CD14-positive monocyte (primary cell): Measurements from ENCODE around the gene TMEM14C. TPM values are rescaled to one million over a fixed set of nuclear protein-coding genes. Genes with fewer than 3 reads are reported as not detected.

Source experiments
- DNase-seq, 3 donors: peaks; one replicate each; pipeline ENCODE4 v3.0.0-alpha.2; 2011 to 2022
- H2AFZ ChIP-seq: 2 replicates; pipeline ENCODE4 v1.6.0; 2012; ENCODE audit warnings: mild to moderate bottlenecking, low read depth, low read length, inconsistent platforms; ENCODE audit not compliant: insufficient read depth, poor library complexity, severe bottlenecking
- H3K27ac ChIP-seq, 2 donors: 1 replicate in 1 of 2; 2 replicates in 1 of 2; pipeline ENCODE4 v1.5.1; 2012 to 2013; ENCODE audit warnings: low read length in 2 of 2, control low read depth in 1 of 2, inconsistent platforms in 1 of 2, low read depth in 1 of 2, mild to moderate bottlenecking in 1 of 2
- H3K27me3 ChIP-seq, 2 donors: one replicate each; pipeline versions ENCODE4 v1.6.0 to v1.6.1; 2011 to 2013; ENCODE audit warnings: low read length in 2 of 2; ENCODE audit not compliant: control insufficient read depth in 2 of 2, insufficient read depth in 2 of 2
- H3K36me3 ChIP-seq, 2 donors: replicated peaks in 1 of 2; 1 replicate in 1 of 2; 2 replicates in 1 of 2; pipeline versions ENCODE4 v1.5.1 to v1.6.1; 2012 to 2013; ENCODE audit warnings: low read length in 2 of 2, control low read depth in 1 of 2, inconsistent platforms in 1 of 2, mild to moderate bottlenecking in 1 of 2; ENCODE audit not compliant: insufficient read depth in 2 of 2, control insufficient read depth in 1 of 2
- H3K4me1 ChIP-seq, 2 donors: 1 replicate in 1 of 2; 2 replicates in 1 of 2; pipeline versions ENCODE4 v1.5.1 to v1.6.1; 2012 to 2013; ENCODE audit warnings: low read length in 2 of 2, control low read depth in 1 of 2, inconsistent platforms in 1 of 2, mild to moderate bottlenecking in 1 of 2, moderate library complexity in 1 of 2; ENCODE audit not compliant: insufficient read depth in 2 of 2, control insufficient read depth in 1 of 2
- H3K4me2 ChIP-seq: replicated peaks from 2 replicates; pipeline ENCODE3; 2012; ENCODE audit warnings: low read length, moderate library complexity, mild to moderate bottlenecking; ENCODE audit not compliant: poor library complexity, severe bottlenecking; ENCODE audit errors: extremely low read depth
- H3K4me3 ChIP-seq, 3 experiments: fragments of 200-600 bp in 1 of 3; sonication (generic) in 1 of 3; replicated peaks in 1 of 3; 1 replicate in 2 of 3; 2 replicates in 1 of 3; pipeline ENCODE4 v1.5.1; 2011 to 2013; ENCODE audit warnings: low read length in 3 of 3, mild to moderate bottlenecking in 3 of 3, control low read depth in 2 of 3, low read depth in 2 of 3, inconsistent platforms in 1 of 3, moderate library complexity in 1 of 3
- H3K79me2 ChIP-seq: 2 replicates; pipeline ENCODE4 v1.6.0; 2012; ENCODE audit warnings: mild to moderate bottlenecking, control low read depth, inconsistent platforms, low read length, moderate library complexity; ENCODE audit not compliant: insufficient read depth
- H3K9ac ChIP-seq: 2 replicates; pipeline ENCODE4 v1.6.0; 2017; ENCODE audit warnings: low read length, mild to moderate bottlenecking; ENCODE audit not compliant: insufficient read depth, poor library complexity, severe bottlenecking
- H3K9me3 ChIP-seq, 2 donors: replicated peaks in 1 of 2; 1 replicate in 1 of 2; 2 replicates in 1 of 2; pipeline versions ENCODE4 v1.5.1 to v1.6.1; 2012 to 2013; ENCODE audit warnings: low read length in 2 of 2, control low read depth in 1 of 2; ENCODE audit not compliant: control insufficient read depth in 1 of 2, insufficient read depth in 1 of 2
- H4K20me1 ChIP-seq: 2 replicates; pipeline ENCODE4 v1.6.0; 2012; ENCODE audit warnings: mild to moderate bottlenecking, low read length, control low read depth, moderate library complexity; ENCODE audit not compliant: insufficient read depth
- H3K27ac Mint-ChIP-seq, 7 donors: one replicate each; pipeline ENCODE4 v1.8.0; 2020; ENCODE audit warnings: mild to moderate bottlenecking in 7 of 7, mixed read lengths in 7 of 7, moderate library complexity in 6 of 7, inconsistent platforms in 2 of 7
- H3K27me3 Mint-ChIP-seq, 3 donors: one replicate each; pipeline ENCODE4 v1.8.0; 2021 to 2022; ENCODE audit warnings: low read depth in 3 of 3, mild to moderate bottlenecking in 3 of 3, mixed read lengths in 3 of 3, moderate library complexity in 3 of 3, inconsistent platforms in 1 of 3
- H3K36me3 Mint-ChIP-seq, 2 donors: one replicate each; pipeline ENCODE4 v1.8.0; 2020; ENCODE audit warnings: mixed read lengths in 2 of 2, inconsistent platforms in 1 of 2, mild to moderate bottlenecking in 1 of 2
- H3K4me1 Mint-ChIP-seq: one replicate; pipeline ENCODE4 v1.8.0; 2020; ENCODE audit warnings: mild to moderate bottlenecking, mixed read lengths
- H3K4me3 Mint-ChIP-seq, 2 donors: one replicate each; pipeline ENCODE4 v1.8.0; 2020; ENCODE audit warnings: mild to moderate bottlenecking in 2 of 2, mixed read lengths in 2 of 2, moderate library complexity in 1 of 2
- H3K9me3 Mint-ChIP-seq, 7 donors: one replicate each; pipeline ENCODE4 v1.8.0; 2020 to 2022; ENCODE audit warnings: mixed read lengths in 7 of 7, mild to moderate bottlenecking in 6 of 7, moderate library complexity in 6 of 7, inconsistent platforms in 2 of 7
- WGBS: methylation state at CpG from one replicate; pipeline ENCODE4 v1.1.5; 2013; ENCODE audit warnings: missing lambda C conversion rate; ENCODE audit not compliant: insufficient coverage; 5-methylcytosine and 5-hydroxymethylcytosine counted together
- intact Hi-C, 2 donors: fragments of 100-400 bp; cut with micrococcal nuclease; formaldehyde crosslinking; loops; one replicate each; pipeline versions ENCODE4 v1.15.0 to v1.15.1; 2023
- polyA minus RNA-seq: library from RNA; depleted of rRNA, polyadenylated mRNA; stranded (reverse); fragments of >200 nt; gene quantifications from 2 replicates; pipeline ENCODE4 v1.2.3, GENCODE V29; 2012
- polyA plus RNA-seq, 3 donors: library from polyadenylated mRNA; depleted of rRNA in 1 of 3; unstranded in 2 of 3; stranded (reverse) in 1 of 3; fragments of 300-500 nt in 2 of 3; fragments of >200 nt in 1 of 3; fragmentation: Illumina TruSeq in 2 of 3; gene quantifications; 1 replicate in 2 of 3; 2 replicates in 1 of 3; pipeline ENCODE4 v1.2.3, GENCODE V29; 2012 to 2021
- total RNA-seq, 12 experiments: library from RNA in 1 of 12; stranded (reverse) in 1 of 12; fragments of 120-200 nt in 1 of 12; gene quantifications; one replicate each; pipeline ENCODE4 v1.2.4 and lab custom pipeline; 2013 to 2026; ENCODE audit warnings: mixed read lengths in 6 of 12, inconsistent platforms in 1 of 12
- TF ChIP-seq, protein P1 (sequence below): fragments of 200-600 bp; IDR thresholded peaks from one replicate; pipeline ENCODE4 v1.8.0; 2022; ENCODE audit warnings: antibody characterized with exemption, mild to moderate bottlenecking

The TMEM14C gene
- total RNA-seq (2013) = 50.7 TPM
- polyA plus RNA-seq = 100 to 1,000 TPM in 2 of 3 donors, 10 to 100 TPM in 1; 67.7 to 242 (median 184) TPM
- polyA minus RNA-seq = 18.4 and 24.3 TPM in 2 replicates
- 2.0 to 31.8 (median 22.4) reads per million in 11 experiments for total RNA-seq (lab: John Stamatoyannopoulos, UW)

DNA sequence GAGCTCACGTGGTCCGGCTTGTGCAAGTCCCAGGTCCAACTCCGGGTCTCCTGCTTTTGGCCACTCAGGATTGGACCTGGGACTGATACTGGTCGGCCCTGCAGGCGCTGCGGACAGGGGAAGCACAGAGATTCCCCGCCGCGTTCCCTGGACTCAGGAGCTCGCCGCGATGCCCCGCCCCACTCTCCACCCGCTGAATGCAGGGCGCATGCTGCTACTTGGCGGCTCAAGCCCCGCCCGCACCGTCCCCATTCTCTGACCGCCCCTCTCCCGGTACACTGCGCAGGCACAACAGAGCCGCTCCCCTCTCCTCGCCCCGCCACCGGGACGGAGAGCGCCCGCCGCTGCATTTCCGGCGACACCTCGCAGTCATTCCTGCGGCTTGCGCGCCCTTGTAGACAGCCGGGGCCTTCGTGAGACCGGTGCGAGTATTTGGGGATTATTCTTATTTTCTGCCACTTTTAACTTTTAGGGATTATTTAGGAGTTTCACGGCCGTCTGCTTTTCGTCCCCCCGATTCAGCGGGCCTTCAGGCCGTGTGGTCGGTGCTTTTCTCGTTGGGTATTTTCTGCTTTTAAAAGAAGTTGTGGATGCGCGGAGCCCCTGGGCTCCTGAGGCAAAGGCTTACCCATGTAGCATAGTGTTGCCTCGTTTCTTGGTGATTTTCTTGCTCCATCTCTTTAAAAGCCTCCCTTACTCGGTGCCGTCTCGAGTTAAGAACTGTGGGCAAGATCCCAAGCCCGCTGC is at the start of gene TMEM14C:
TSS of gene TMEM14C (plus strand) at position 251 of the 747 bp plus-strand sequence. CDS start 1,544 bp downstream, outside the sequence.
- under 1% methylated on average over 30 of the region's 55 CpGs for WGBS
- DNase-seq = peak; percentile 72 to 81 (median 78)
- H3K27ac ChIP-seq = peak within 1 kb of the TSS; percentile 61 to 79
- H3K27me3 ChIP-seq = no peaks in the 10 kb centered on the region
- Mint-ChIP-seq H3K27ac (peak within 1 kb of the TSS; percentile 85 to 94 (median 91)), H3K4me1 (peaks cover 52% of the 10 kb centered on the region), H3K36me3 (peaks cover 13 to 22% of the 10 kb centered on the region in 2 donors), H3K27me3 (peaks cover 0 to 2% (median 0%) of the 10 kb centered on the region in 3 donors), H3K9me3 (peaks cover 11 to 20% (median 16%) of the 10 kb centered on the region in 7 donors), H3K4me3 (peak within 1 kb of the TSS; percentile 91 to 97)
- peaks cover 28 to 42% of the 10 kb centered on the region in 2 donors for H3K4me1 ChIP-seq
- TF ChIP-seq, protein P1, sequence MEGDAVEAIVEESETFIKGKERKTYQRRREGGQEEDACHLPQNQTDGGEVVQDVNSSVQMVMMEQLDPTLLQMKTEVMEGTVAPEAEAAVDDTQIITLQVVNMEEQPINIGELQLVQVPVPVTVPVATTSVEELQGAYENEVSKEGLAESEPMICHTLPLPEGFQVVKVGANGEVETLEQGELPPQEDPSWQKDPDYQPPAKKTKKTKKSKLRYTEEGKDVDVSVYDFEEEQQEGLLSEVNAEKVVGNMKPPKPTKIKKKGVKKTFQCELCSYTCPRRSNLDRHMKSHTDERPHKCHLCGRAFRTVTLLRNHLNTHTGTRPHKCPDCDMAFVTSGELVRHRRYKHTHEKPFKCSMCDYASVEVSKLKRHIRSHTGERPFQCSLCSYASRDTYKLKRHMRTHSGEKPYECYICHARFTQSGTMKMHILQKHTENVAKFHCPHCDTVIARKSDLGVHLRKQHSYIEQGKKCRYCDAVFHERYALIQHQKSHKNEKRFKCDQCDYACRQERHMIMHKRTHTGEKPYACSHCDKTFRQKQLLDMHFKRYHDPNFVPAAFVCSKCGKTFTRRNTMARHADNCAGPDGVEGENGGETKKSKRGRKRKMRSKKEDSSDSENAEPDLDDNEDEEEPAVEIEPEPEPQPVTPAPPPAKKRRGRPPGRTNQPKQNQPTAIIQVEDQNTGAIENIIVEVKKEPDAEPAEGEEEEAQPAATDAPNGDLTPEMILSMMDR = no peak
- H3K36me3 ChIP-seq = peaks cover 0 to 4% of the 10 kb centered on the region in 2 donors
- H3K4me2 ChIP-seq = peak within 1 kb of the TSS; percentile 89
- H3K4me3 ChIP-seq = peak within 1 kb of the TSS; percentile 54 to 91 (median 69)
- intact Hi-C loops = no loop called here
- H3K9ac ChIP-seq = peak within 1 kb of the TSS; percentile 72
- H3K9me3 ChIP-seq = peaks cover 7 to 15% of the 10 kb centered on the region in 2 donors
- peaks cover 15% of the 10 kb centered on the region for H3K79me2 ChIP-seq
- H4K20me1 ChIP-seq = no peaks in the 10 kb centered on the region
- H2AFZ ChIP-seq = peak within 1 kb of the TSS; percentile 95

DNA sequence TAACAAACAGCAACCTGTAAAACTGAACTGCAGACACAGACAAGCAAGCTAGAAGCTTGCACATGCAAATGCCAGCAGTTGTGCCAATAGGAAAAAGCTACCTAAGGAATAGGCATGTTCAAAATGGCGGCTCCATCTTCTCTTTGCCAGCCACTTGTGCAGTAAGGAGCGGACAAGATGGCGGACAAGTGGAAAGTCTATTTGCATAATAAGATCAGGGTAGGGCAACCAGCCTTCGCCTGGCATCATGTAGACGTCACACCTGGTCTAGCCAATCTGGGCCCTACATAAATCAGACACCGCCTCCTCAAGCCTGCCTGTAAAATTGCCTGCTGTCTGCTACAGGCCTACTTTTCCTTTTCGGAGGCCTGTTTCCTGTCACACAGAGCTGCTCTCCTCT is 46.5 kb upstream of the TMEM14C start:
- Mint-ChIP-seq H3K36me3 (no peaks in the 10 kb centered on the region), H3K4me3 (no peak overlapping the region), H3K4me1 (no peaks in the 10 kb centered on the region), H3K9me3 (peaks cover 0 to 2% (median 0%) of the 10 kb centered on the region in 7 donors), H3K27me3 (peaks cover 0 to 1% (median 0%) of the 10 kb centered on the region in 3 donors), H3K27ac (no peak overlapping the region)
- no peak overlapping the region for H3K4me3 ChIP-seq
- no peaks in the 10 kb centered on the region for H3K4me1 ChIP-seq
- no peak for DNase-seq
- no peak overlapping the region for H3K4me2 ChIP-seq
- H3K9ac ChIP-seq = no peak overlapping the region
- WGBS = 99% methylated on average over 7 of the region's 7 CpGs
- H3K79me2 ChIP-seq = no peaks in the 10 kb centered on the region
- no peaks in the 10 kb centered on the region for H3K27me3 ChIP-seq
- no peaks in the 10 kb centered on the region for H4K20me1 ChIP-seq
- TF ChIP-seq, protein P1 = no peak
- intact Hi-C loops = no loop called here
- no peak overlapping the region for H3K27ac ChIP-seq
- no peaks in the 10 kb centered on the region for H3K9me3 ChIP-seq
- no peaks in the 10 kb centered on the region for H3K36me3 ChIP-seq
- no peak overlapping the region for H2AFZ ChIP-seq
